ENCODE results near the gene LILRA1.
"Not testable (repeated sequence)": the region's sequence is repeated elsewhere in the genome, so short reads cannot be mapped to it uniquely, and the experiment has no call there.

LILRA1 gene

GRCh38 chr19:54593445-54593844, at the start of gene LILRA1:
TSS of gene LILRA1 (plus strand) at chr19:54593632. CDS start at chr19:54594245, 613 bp downstream.
- not testable (repeated sequence) for DNase-seq

- no peak for DNase-seq
Observed at GRCh38 chr19:54548806-54549205, 44.6 kb upstream of the LILRA1 start.

GRCh38 chr19:54549224-54549623, 44.2 kb upstream of the LILRA1 start:
- DNase-seq: no peak

GRCh38 chr19:54551293-54551692, 42.1 kb upstream of the LILRA1 start:
- DNase-seq: peak; percentile 66

GRCh38 chr19:54551950-54552912, 41.2 kb upstream of the LILRA1 start:
- DNase-seq: no peak

GRCh38 chr19:54552913-54553310, 40.5 kb upstream of the LILRA1 start:
- no peak for DNase-seq

- no peak for DNase-seq
Observed at GRCh38 chr19:54554006-54554405, 39.4 kb upstream of the LILRA1 start.

GRCh38 chr19:54554896-54555295, 38.5 kb upstream of the LILRA1 start:
- DNase-seq: no peak

- no peak for DNase-seq
Observed at GRCh38 chr19:54556194-54556593, 37.2 kb upstream of the LILRA1 start.

- DNase-seq: no peak
Observed at GRCh38 chr19:54558339-54558738, 35.1 kb upstream of the LILRA1 start.

GRCh38 chr19:54560881-54561385, 32.5 kb upstream of the LILRA1 start:
- DNase-seq: no peak

- DNase-seq: no peak
Observed at GRCh38 chr19:54561840-54562239, 31.6 kb upstream of the LILRA1 start.

GRCh38 chr19:54563206-54563605, 30.2 kb upstream of the LILRA1 start:
- DNase-seq: not testable (repeated sequence)

- DNase-seq: no peak
Observed at GRCh38 chr19:54570316-54570715, 23.1 kb upstream of the LILRA1 start.

- DNase-seq: not testable (repeated sequence)
Observed at GRCh38 chr19:54571715-54572615, 21.5 kb upstream of the LILRA1 start.

- no peak for DNase-seq
Observed at GRCh38 chr19:54572696-54573311, 20.6 kb upstream of the LILRA1 start.

- no peak for DNase-seq
Observed at GRCh38 chr19:54573330-54573872, 20.0 kb upstream of the LILRA1 start, which contains the start of gene LILRA2. TSS of gene LILRA2 (plus strand) at chr19:54573790. CDS start at chr19:54573879, 89 bp downstream.

- DNase-seq: no peak
Observed at GRCh38 chr19:54574051-54574450, 19.4 kb upstream of the LILRA1 start.

GRCh38 chr19:54574527-54575056, 18.8 kb upstream of the LILRA1 start:
- DNase-seq: no peak

GRCh38 chr19:54575205-54575604, 18.2 kb upstream of the LILRA1 start:
- not testable (repeated sequence) for DNase-seq

- no peak for DNase-seq
Observed at GRCh38 chr19:54576411-54576976, 16.9 kb upstream of the LILRA1 start.

- no peak for DNase-seq
Observed at GRCh38 chr19:54577334-54577733, 16.1 kb upstream of the LILRA1 start.

All from CD4-positive, alpha-beta T cell treated with Interleukin-10 for 1 hour (primary cell).